Stimulated activated CD4-positive, alpha-beta T cell treated with anti-CD3 and anti-CD28 coated beads, Interleukin-2, amount 100 ng/mL, for 48 hours (primary cell): ENCODE results near the gene COL24A1.
"Not testable (repeated sequence)": the region's sequence is repeated elsewhere in the genome, so short reads cannot be mapped to it uniquely, and the experiment has no call there.

Source experiments
- DNase-seq, 2 donors: peaks; one replicate each; pipeline ENCODE4 v3.0.0-alpha.2; 2020

Gene COL24A1

DNA sequence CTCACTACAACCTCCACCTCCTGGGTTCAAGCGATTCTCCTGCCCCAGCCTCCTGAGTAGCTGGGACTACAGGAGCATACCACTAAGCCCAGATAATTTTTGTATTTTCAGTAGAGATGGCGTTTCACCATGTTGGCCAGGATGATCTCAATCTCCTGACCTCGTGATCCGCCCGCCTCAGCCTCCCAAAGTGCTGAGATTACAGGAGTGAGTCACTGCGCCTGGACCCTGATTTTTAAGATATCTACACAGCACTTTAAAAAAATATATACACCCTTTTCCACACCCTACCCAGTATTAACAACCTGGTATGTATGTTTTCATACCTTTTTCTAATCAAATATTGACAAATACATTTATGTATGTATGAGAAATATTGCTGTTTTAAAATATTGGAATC is 379.6 kb downstream of the COL24A1 start:
- DNase-seq, result not testable (repeated sequence)

DNA sequence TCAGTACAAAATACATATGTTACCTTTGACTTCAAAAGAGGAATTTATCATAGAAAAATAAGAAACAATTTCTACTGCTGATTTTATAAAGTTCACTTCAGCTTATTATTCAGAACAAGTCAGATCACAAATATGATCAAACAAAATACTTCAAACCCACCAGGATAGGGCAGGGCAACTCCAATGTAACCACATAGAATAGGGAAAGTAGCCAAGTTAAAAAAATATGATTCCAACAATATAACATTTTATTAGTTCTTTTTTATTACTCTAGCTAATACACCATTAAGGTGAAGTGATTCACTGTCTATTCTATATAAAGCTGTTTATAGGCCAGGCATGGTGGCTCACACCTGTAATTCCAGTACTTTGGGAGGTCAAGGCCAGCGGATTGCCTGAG is 393.8 kb downstream of the COL24A1 start:
- no peak for DNase-seq

DNA sequence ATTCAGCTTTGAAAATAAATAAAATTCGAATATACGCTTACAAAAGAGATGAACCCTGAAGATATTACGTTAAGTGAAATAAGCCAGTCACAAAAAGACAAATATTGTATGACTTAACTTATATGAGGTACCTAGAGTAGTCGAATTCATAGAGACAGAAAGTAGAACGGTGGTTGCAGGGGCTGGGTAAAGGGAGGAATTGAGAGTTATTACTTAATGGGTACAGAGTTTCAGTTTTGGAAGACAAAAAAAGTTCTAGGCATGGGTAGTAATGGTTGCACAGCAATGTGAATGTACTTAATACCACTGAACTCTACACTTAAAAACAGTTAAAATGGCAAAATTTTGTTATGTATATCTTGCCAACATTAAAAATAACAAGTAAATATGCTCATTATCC is 399.7 kb downstream of the COL24A1 start:
- DNase-seq, result no peak

DNA sequence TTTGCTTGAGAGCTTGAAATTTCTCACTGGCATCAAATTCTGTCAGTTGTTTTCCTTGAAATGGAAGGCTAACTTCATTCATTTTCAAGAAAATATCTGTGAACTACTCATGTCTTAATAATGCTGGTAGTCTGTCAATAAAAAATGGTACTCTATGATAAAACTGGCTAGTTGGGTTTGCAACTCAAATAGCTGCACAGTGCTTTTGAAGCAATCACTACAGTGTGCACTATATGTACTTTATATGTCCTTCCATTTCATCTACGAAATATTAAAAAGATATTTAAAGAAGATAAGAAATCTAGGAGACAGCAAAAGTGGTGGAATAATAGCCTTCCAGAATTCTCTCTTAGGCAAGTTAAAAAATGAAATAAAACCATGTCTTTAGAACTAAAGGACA is 408.5 kb downstream of the COL24A1 start:
- DNase-seq, result no peak

DNA sequence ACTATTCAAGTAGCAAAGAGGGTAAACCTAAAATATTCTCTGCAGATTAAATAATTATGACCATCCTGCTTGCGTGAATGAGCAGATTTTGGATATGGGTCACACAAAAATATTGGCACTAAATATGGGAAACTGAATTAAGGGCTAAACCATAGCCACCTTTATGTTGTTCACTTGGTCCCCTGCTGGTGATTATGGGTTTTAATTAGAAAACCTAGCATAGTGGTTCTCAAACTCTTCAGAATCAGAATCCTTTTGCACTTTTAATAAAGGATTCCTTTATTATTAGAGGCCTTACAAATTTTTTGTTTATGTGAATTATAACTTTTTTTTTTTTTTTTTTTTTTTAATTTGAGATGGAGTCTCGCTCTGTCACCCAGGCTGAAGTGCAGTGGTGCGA is 409.8 kb downstream of the COL24A1 start:
- no peak for DNase-seq

GRCh38 chr1:85743814-85744213 is 412.8 kb downstream of the COL24A1 start:
- no peak for DNase-seq

DNA sequence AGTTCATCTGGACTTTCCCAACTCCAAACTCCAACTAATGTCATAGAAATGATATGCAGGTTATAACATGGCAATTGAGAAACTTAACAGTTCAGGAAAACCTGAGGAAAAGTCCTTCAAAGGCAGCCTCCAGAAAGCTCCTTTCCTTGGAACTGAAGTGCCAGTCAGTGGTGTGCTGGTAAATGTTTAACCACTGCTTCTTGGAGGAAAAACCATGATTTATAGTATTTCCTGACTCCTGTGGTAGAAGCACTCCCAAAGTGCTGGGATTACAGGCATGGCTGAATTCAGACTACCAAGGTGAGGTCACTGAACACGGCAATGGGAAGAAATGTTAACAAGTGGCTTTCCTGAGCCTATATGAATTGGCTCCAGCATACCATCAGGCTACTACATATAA is 421.6 kb downstream of the COL24A1 start:
- DNase-seq, result no peak

DNA sequence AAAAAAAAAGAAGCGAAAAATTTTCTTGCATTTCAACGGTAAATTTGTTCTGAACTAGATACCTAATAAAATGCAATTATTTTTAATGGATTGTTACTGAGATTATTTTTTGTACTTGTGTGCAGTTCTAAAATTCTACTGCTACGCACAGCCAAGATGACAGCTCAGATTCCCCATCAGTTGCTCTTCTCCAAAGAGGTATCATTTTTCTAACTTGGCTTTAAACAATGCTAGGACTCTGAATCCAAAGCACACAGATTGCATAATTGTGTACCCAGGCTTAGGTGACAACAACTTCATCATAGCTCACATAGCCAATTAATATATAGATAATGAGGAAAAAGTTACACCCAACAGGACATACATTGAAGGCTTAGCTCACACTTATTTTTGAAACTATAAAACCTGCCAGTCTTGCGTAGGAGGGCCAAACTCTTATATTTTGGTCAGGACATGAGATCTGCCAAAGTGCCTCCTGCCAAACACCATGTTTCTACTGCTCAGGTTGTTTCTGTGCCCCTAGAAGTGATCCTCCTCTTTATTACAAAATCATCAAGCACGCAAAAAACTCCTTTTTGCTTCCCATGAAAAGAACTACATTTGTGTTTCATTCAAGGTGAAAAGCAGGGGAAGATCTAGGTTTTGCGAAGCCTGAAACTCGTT is 437.8 kb downstream of the COL24A1 start:
- DNase-seq, result no peak

- not testable (repeated sequence) for DNase-seq
Observed at GRCh38 chr1:85714418-85715114, 442.0 kb downstream of the COL24A1 start.

DNA sequence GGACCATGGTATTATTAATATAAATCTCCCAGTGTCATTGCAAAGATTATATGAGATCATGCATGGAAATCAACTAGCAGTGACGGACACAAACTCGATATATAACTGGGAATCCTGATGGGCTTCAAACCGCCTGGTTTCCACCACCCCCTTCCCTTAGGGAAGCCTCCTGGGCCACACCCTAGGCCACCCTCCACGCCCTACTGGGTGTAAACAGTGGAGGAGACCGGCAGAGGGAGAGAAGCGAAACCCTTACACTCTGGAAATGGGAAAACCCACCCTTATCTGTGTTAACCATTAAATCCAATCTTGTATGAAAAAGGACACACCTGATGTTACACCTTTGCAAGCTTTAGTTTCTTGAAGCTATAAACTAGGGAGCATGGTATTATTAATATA is 447.7 kb downstream of the COL24A1 start:
- DNase-seq, result no peak

GRCh38 chr1:85707990-85708828 is 448.4 kb downstream of the COL24A1 start, which contains the start of gene ZNHIT6:
ZNHIT6 (minus strand) TSS chr1:85708433; CDS start chr1:85708284, 149 bp downstream.
- peak; percentile 68 to 73 for DNase-seq

- DNase-seq, result no peak
Observed at GRCh38 chr1:85707267-85707989, 449.1 kb downstream of the COL24A1 start.

DNA sequence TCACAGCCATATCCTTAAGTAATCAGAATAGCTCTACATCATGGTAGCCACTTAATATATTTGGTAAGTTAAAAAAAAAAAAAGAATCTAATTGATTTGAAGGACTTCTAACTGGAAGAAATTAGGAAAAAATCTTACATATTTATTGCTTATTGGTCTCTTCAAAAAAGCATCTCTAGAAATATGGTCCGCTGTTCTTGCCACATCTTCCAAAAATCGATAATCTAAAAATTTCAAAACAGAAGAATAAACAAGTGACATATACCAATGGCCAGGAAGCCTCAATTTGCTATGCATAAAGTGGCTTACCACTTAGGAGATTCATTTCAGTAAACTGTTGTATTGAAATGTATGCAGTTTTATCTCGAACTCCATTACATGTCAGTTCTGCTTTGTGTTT is 450.6 kb downstream of the COL24A1 start:
- DNase-seq, result no peak

GRCh38 chr1:85700422-85700821 is 456.1 kb downstream of the COL24A1 start:
- no peak for DNase-seq

DNA sequence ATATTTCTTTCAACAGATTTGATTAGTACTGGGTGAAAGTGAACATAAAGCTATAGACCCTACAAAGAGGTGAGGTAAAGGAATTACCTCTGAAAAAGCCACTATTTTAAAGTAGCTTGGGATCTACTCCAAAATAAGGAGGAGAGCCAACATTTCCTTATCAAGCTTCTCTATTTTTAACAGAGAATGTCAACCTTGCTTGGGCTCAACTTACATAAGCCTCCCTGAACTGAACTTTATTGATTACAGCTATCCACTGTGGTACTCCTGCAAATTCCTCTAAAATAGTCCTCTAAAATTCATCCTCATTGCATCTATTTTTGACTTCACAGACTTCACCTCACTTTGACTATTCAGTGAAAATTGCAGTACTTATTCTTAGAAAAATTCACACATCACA is 458.7 kb downstream of the COL24A1 start:
- no peak for DNase-seq

- no peak for DNase-seq
Observed at GRCh38 chr1:85692730-85693314, 463.8 kb downstream of the COL24A1 start.

GRCh38 chr1:85689775-85690404 is 466.7 kb downstream of the COL24A1 start:
- no peak for DNase-seq

- DNase-seq, result no peak
Observed at GRCh38 chr1:85683292-85684025, 473.1 kb downstream of the COL24A1 start.

DNA sequence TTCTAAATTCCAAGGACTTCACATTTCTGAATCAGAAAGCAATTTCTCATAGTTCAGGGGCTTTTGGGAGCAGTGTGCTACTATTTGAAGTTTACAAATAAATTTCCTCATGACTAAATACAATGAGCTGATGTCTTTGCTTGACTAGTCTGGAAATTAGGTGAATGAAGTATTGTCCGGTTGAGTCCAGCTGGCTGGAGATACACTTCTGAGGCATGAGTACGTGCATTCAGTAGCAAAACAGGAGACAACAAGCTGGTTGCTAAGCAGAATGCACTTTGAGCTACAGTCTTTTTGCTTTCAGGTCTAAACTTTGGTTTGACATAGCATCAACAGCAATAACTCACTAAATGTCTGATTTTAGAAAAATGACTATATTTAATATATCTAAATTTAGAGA is 475.5 kb downstream of the COL24A1 start:
- no peak for DNase-seq
